Choroid plexus epithelial cell (primary cell): ENCODE results near the gene ELF1.
"Not testable (repeated sequence)": the region's sequence is repeated elsewhere in the genome, so short reads cannot be mapped to it uniquely, and the experiment has no call there.

Experiments used
- DNase-seq: peaks from one replicate; pipeline ENCODE4 v3.0.0-alpha.2; 2010; ENCODE audit warnings: low read depth
- H3K4me3 ChIP-seq: 2 replicates; pipeline ENCODE4 v1.5.1; 2011; ENCODE audit warnings: low read depth, mild to moderate bottlenecking, control low read depth, low read length, moderate library complexity
- TF ChIP-seq, protein P1 (sequence below): conservative IDR thresholded peaks from 2 replicates; pipeline ENCODE4 v1.5.1; 2011; ENCODE audit warnings: low read depth, mild to moderate bottlenecking, control low read depth, inconsistent platforms, low read length, moderate library complexity

Gene ELF1

DNA sequence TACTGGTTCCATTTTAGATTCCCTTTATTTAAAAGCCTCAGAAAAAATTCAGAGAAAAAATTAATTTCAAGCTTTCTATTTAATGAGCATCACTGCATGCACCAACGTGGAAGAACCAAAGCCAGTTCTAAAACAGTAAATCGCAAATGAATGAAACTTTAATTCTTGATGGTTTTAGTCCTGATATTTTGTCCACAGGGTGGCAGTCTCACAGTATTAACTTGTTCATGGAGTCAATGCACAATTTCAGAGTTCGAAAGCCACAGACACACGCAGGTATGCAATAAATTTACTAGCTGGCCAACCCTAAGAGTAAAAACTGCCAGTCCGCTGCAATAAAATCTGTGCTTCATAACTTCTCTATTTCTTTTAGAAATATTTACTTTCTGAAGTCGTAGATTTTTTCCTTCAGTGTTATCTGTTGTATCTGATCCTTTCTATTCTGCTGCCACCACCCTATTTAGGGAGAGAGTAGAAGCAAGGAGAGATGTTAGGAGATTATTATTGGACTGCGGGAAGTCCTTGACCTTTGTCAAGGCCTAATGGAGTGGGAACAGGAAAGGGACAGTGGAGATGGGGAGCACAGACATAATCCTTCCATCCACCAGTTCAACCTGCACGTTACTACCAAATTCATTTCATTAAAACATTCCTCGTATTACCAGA, 35.2 kb upstream of the ELF1 start:
- TF ChIP-seq, protein P1, sequence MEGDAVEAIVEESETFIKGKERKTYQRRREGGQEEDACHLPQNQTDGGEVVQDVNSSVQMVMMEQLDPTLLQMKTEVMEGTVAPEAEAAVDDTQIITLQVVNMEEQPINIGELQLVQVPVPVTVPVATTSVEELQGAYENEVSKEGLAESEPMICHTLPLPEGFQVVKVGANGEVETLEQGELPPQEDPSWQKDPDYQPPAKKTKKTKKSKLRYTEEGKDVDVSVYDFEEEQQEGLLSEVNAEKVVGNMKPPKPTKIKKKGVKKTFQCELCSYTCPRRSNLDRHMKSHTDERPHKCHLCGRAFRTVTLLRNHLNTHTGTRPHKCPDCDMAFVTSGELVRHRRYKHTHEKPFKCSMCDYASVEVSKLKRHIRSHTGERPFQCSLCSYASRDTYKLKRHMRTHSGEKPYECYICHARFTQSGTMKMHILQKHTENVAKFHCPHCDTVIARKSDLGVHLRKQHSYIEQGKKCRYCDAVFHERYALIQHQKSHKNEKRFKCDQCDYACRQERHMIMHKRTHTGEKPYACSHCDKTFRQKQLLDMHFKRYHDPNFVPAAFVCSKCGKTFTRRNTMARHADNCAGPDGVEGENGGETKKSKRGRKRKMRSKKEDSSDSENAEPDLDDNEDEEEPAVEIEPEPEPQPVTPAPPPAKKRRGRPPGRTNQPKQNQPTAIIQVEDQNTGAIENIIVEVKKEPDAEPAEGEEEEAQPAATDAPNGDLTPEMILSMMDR: peak; percentile 61
- no peak overlapping the region for H3K4me3 ChIP-seq
- DNase-seq: peak; percentile 78

DNA sequence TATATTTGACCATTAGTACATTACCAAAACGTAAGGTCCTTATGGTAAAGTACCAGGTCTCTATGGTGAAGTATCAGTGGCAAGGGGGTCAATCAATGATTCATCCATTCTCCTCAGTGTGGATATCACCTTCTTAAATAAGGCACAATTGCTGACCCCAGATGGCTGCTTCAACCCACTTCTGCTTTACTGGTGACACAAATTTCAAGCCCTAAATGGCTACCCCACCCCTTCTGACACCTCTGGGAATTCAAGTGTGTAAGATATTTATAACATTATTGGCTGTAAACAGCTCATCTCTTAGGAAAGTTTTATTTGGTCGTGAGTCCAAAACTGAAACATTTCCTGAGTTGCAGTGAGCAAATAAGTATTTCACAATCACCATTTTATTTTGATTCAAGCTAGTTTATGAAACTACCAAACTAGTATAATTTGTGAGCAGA, 34.3 kb upstream of the ELF1 start:
- peak; percentile 66 for DNase-seq
- H3K4me3 ChIP-seq: no peak overlapping the region
- TF ChIP-seq, protein P1: no peak

DNA sequence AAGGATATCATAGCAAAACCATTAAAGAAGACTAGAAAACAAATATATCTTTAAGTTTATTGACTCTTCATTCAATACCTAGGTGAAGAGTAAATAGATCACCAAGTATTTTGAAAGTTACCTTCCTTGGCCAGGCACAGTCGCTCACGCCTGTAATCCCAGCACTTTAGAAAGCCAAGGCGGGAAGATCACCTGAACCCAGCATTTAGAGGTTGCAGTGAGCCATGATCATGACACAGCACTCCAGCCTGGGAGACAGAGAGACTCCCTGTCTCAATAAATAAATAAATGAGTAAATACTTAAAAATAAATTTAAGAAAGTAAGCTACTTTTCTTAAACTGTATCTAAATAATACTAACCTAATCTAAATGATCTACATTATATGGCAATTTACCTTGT, 33.3 kb upstream of the ELF1 start:
- no peak overlapping the region for H3K4me3 ChIP-seq
- TF ChIP-seq, protein P1: no peak
- no peak for DNase-seq

DNA sequence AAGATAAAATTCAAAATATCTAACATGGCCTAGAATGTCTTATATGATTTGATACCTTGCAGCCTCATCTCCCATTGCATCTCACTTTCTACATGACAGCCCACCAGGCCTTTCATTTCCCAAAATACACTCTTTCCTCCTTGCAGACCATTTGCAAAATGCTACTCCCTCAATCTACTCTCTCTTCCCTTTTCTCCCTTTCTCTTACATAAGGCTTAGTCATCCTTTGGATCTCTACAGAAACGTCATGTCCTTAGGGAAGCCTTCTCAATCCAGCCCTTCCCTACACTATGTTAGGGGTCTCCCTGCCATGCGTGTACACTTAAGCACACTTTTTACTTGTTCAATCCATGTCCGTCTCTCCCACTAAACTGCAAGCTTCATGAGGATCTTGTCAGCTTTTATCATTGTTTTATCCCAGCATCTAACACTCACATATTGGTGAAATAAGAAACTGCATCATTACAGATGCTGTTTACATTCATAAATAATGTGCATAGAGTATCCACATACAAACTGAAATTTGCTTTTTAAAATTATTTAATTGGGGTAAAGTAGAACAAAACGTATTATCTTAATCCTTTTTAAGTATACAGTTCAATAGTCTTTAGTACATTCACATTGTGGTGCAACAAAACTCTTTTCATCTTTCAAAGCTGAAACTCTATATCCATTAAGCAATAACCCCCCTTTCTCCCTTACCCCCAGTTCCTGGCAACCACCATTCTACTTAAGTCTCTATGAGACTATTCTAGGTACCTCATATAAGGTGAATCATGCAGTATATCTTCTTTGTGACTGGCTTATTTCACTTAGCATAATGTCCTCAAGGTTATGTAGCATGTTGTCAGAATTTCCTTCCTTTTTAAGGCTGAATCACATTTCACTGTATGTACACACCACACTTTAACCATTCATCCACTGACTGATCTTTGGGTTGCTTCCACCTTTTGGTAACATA, 30.6 kb upstream of the ELF1 start:
- TF ChIP-seq, protein P1: no peak
- DNase-seq: no peak

DNA sequence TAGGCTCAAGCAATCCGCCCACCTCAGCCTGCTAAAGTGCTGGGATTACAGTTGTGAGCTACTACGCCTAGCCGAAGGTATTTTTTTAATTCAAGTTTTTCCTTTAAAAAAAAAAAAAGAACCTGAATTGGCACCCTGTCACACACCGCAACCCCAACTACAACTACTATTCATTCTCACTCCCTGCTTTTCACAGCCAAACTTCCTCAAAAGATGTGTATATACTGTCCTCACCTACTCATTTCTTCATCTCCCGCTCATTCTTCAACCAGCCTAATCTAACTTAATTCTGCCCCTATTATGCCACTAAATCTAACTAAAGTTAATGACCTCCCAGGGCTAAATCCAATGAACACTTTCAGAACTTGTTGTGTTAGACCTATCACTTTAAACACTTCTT, 29.5 kb upstream of the ELF1 start:
- no peak for DNase-seq
- no peak overlapping the region for H3K4me3 ChIP-seq
- TF ChIP-seq, protein P1: no peak

More for the DNA sequence above, 30.6 kb upstream of the ELF1 start:
- H3K4me3 ChIP-seq: no peak overlapping the region

DNA sequence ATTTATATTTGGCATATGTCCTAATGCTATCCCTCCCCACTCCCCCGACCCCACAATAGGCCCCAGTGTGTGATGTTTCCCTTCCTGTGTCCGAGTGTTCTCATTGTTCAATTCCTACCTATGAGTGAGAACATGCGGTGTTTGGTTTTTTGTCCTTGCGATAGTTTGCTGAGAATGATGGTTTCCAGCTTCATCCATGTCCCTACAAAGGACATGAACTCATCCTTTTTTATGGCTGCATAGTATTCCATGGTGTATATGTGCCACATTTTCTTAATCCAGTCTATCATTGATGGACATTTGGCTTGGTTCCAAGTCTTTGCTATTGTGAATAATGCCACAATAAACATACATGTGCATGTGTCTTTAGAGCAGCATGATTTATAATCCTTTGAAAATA, 23.3 kb upstream of the ELF1 start:
- DNase-seq, H3K4me3 ChIP-seq: not testable (repeated sequence)

GRCh38 chr13:41040584-41041334, 21.6 kb upstream of the ELF1 start:
- DNase-seq: no peak
- H3K4me3 ChIP-seq: no peak overlapping the region
- TF ChIP-seq, protein P1: no peak
